Endothelial cell of umbilical vein (primary cell): ENCODE data around the gene HSP90B1. TPM values are rescaled to one million over a fixed set of nuclear protein-coding genes. Genes with fewer than 3 reads are reported as not detected.

Experiments used
- BruUV-seq: library from RNA; stranded (reverse); fragments of 400-500 nt; replicated peaks from 2 replicates; lab custom pipeline; 2021; lab: Mats Ljungman, UMichigan
- CTCF ChIA-PET: fragments of 300-600, 350-600 bp; sonication (Branson Sonifier 250); formaldehyde crosslinking; loops from one replicate; lab custom pipeline; 2021; ENCODE audit warnings: antibody characterized with exemption, inconsistent platforms; lab: Charles Lee
- POLR2A ChIA-PET: fragments of 300-600, 350-600 bp; sonication (Branson Sonifier 250); formaldehyde crosslinking; loops from one replicate; lab custom pipeline; 2021; ENCODE audit warnings: antibody characterized with exemption, inconsistent platforms; lab: Charles Lee
- DNase-seq: peaks from one replicate; pipeline ENCODE4 v3.0.0-alpha.2; 2011; ENCODE audit warnings: low read depth, low spot score
- FAIRE-seq: peaks from 2 replicates; lab custom pipeline; 2011; peaks lifted over from hg19 to GRCh38; lab: Jason Lieb, UNC
- H2AFZ ChIP-seq: 2 replicates; pipeline ENCODE4 v1.6.0; 2012; ENCODE audit warnings: low read depth, low read length, control low read depth, inconsistent platforms
- H3K27ac ChIP-seq: 2 replicates; pipeline ENCODE4 v1.5.1; 2011; ENCODE audit warnings: low read depth, mild to moderate bottlenecking, control low read depth, low read length, moderate library complexity; ENCODE audit not compliant: insufficient read depth
- H3K27me3 ChIP-seq, 2 experiments: 2 replicates each; pipeline versions ENCODE4 v1.6.0 to v1.6.1; 2011; ENCODE audit warnings: low read length in 2 of 2, mixed read lengths in 1 of 2; ENCODE audit not compliant: control insufficient read depth in 2 of 2, insufficient read depth in 2 of 2
- H3K36me3 ChIP-seq, 2 experiments: 2 replicates in 1 of 2; 3 replicates in 1 of 2; pipeline ENCODE4 v1.5.1; 2011; ENCODE audit warnings: low read length in 2 of 2, mild to moderate bottlenecking in 1 of 2, moderate library complexity in 1 of 2; ENCODE audit not compliant: control insufficient read depth in 2 of 2, insufficient read depth in 2 of 2; ENCODE audit errors: extremely low read depth in 1 of 2
- H3K4me1 ChIP-seq: 3 replicates; pipeline ENCODE4 v1.5.1; 2011; ENCODE audit warnings: mild to moderate bottlenecking, low read length; ENCODE audit not compliant: control insufficient read depth, insufficient read depth; ENCODE audit errors: extremely low read depth
- H3K4me2 ChIP-seq: 2 replicates; pipeline ENCODE4 v1.6.1; 2011; ENCODE audit warnings: low read length, control low read depth, mixed read lengths; ENCODE audit not compliant: insufficient read depth
- H3K4me3 ChIP-seq, 3 experiments: fragments of 200-600 bp in 1 of 3; sonication (generic), shearing (Covaris generic) in 1 of 3; replicated peaks in 1 of 3; 2 replicates each; pipeline ENCODE4 v1.5.1; 2011 to 2016; ENCODE audit warnings: control low read depth in 3 of 3, low read length in 3 of 3, mild to moderate bottlenecking in 2 of 3, inconsistent platforms in 1 of 3, low read depth in 1 of 3, moderate library complexity in 1 of 3; ENCODE audit not compliant: insufficient read depth in 1 of 3
- H3K79me2 ChIP-seq: 2 replicates; pipeline ENCODE4 v1.6.0; 2012; ENCODE audit warnings: low read length, inconsistent platforms; ENCODE audit not compliant: control insufficient read depth, insufficient read depth
- H3K9ac ChIP-seq: replicated peaks from 2 replicates; pipeline ENCODE3; 2011; ENCODE audit warnings: low read length, control low read depth; ENCODE audit not compliant: insufficient read depth; ENCODE audit errors: extremely low read depth
- H3K9me1 ChIP-seq: replicated peaks from 3 replicates; pipeline ENCODE4 v1.6.0; 2011; ENCODE audit warnings: mild to moderate bottlenecking, low read length; ENCODE audit not compliant: control insufficient read depth, insufficient read depth; ENCODE audit errors: extremely low read depth
- H3K9me3 ChIP-seq: replicated peaks from 2 replicates; pipeline ENCODE4 v1.5.1; 2012; ENCODE audit warnings: low read length, inconsistent platforms; ENCODE audit not compliant: control insufficient read depth, insufficient read depth
- H4K20me1 ChIP-seq: replicated peaks from 2 replicates; pipeline ENCODE3; 2011; ENCODE audit warnings: mild to moderate bottlenecking, low read length; ENCODE audit not compliant: control insufficient read depth, insufficient read depth; ENCODE audit errors: extremely low read depth
- EZH2 ChIP-seq: IDR thresholded peaks from 2 replicates; pipeline ENCODE4 v1.6.1; 2012; ENCODE audit warnings: borderline replicate concordance, low read depth, mild to moderate bottlenecking, moderate library complexity, low read length, inconsistent platforms; ENCODE audit not compliant: severe bottlenecking
- FOS ChIP-seq: IDR thresholded peaks from 2 replicates; pipeline ENCODE4 v1.6.1; 2011; ENCODE audit warnings: mild to moderate bottlenecking, low read length, moderate library complexity, borderline replicate concordance; ENCODE audit not compliant: insufficient read depth
- GATA2 ChIP-seq: IDR thresholded peaks from 2 replicates; pipeline ENCODE4 v1.7.0; 2011; ENCODE audit warnings: low read depth, mild to moderate bottlenecking, moderate library complexity, mixed read lengths, low read length; ENCODE audit not compliant: insufficient read length, insufficient read depth
- JUN ChIP-seq: IDR thresholded peaks from 2 replicates; pipeline ENCODE4 v1.6.1; 2011; ENCODE audit warnings: borderline replicate concordance, low read depth; ENCODE audit not compliant: insufficient read length, insufficient read depth
- MYC ChIP-seq: IDR thresholded peaks from one replicate; pipeline ENCODE4 v1.6.1; 2011; ENCODE audit warnings: mild to moderate bottlenecking, low read depth, low read length
- POLR2A ChIP-seq: IDR thresholded peaks from 2 replicates; pipeline ENCODE4 v1.6.1; 2012; ENCODE audit warnings: low read depth, mild to moderate bottlenecking, control low read depth, low read length
- POLR2AphosphoS5 ChIP-seq: IDR thresholded peaks from 2 replicates; pipeline ENCODE4 v1.6.1; 2012; ENCODE audit warnings: low read depth, mild to moderate bottlenecking, control low read depth, low read length, moderate library complexity; ENCODE audit not compliant: insufficient read depth
- dilution Hi-C: fragments of 300-500 bp; cut with MboI; formaldehyde crosslinking; loops from one replicate; pipeline ENCODE4 v1.15.0; 2019; ENCODE audit warnings: low sequenced_read_pairs; ENCODE audit not compliant: extremely low pct_ligation_motif_present
- intact Hi-C: fragments of 100-400 bp; cut with micrococcal nuclease; formaldehyde crosslinking; loops from one replicate; pipeline ENCODE4 v1.10.0; 2022
- polyA plus RNA-seq, 4 experiments: library from polyadenylated mRNA; depleted of rRNA in 3 of 4; stranded (reverse) in 3 of 4; unstranded in 1 of 4; fragments of >200 nt; gene quantifications; 2 replicates each; pipeline versions ENCODE4 v1.2.1 to v1.2.3, GENCODE V29; 2011 to 2012; ENCODE audit warnings: missing spikeins in 1 of 4
- total RNA-seq: library from RNA; stranded (reverse); gene quantifications from 2 replicates; pipeline ENCODE4 v1.2.3, GENCODE V29; 2021
- TF ChIP-seq, protein P1 (sequence below), 2 donors: IDR thresholded peaks; 1 replicate in 1 of 2; 2 replicates in 1 of 2; pipeline ENCODE4 v1.5.1; 2011; ENCODE audit warnings: low read length in 2 of 2, mild to moderate bottlenecking in 2 of 2, moderate library complexity in 2 of 2, control low read depth in 1 of 2, inconsistent platforms in 1 of 2, low read depth in 1 of 2; ENCODE audit not compliant: insufficient read depth in 1 of 2; ENCODE audit errors: extremely low read depth in 1 of 2
- TF ChIP-seq, protein P2 (sequence below): IDR thresholded peaks from 2 replicates; pipeline ENCODE4 v1.6.1; 2011; ENCODE audit not compliant: insufficient read depth, insufficient read length

Gene HSP90B1
- total and polyA plus RNA-seq, 2 donors (not counting 3 experiments of a cell fraction or from before 2014, with no cell fraction given), result 310 to 1,310 TPM

DNA sequence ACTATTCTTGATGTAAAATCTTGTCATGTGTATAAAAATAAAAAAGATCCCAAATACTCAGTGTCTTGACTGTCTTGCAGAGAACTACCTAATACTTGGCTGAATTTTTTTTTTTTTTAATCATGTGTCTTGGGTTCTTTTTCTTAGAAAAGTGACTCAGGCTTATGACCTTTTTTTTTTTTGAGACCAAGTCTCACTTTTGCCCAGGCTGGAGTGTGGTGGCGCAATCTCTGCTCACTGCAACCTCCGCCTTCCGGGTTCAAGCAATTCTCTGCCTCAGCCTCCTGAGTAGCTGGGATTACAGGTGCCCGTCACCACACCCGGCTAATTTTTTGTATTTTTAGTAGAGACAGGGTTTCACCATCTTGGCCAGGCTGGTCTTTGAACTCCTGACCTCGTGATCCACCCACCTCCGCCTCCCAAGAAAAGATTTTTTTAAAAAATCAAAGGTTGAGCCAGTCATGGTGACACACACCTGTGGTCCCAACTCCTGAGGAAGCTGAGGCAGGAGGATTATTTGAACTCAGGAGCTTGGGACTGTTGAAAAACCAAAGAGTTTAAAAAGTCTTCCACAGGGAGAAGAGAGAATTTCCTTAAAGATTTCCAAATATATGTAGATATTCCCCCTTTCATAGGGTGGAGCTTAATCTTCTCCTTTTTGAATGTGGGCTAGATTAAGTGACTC lies 17.8 kb downstream of the HSP90B1 start:
- Histone ChIP-seq H3K27ac (no peak overlapping the region), H3K79me2 (peaks cover 2% of the 10 kb centered on the region), H3K36me3 (peaks cover 43 to 56% of the 10 kb centered on the region in 2 experiments), H3K4me3 (no peak overlapping the region), H3K9ac (no peak overlapping the region), H4K20me1 (peaks cover 2% of the 10 kb centered on the region), H3K9me3 (no peaks in the 10 kb centered on the region), H3K4me1 (no peaks in the 10 kb centered on the region), H3K9me1 (no peaks in the 10 kb centered on the region), H2AFZ (no peak overlapping the region), H3K27me3 (no peaks in the 10 kb centered on the region), H3K4me2 (no peak overlapping the region)
- intact Hi-C loops (loop anchor here (10.0 kb wide), 1 partner anchor 1187 kb away; no protein-coding TSS in a partner anchor), dilution Hi-C loops (no loop called here)
- no TSS peak for BruUV-seq
- TF ChIP-seq EZH2 (no peak), POLR2AphosphoS5 (no peak), GATA2 (no peak), MYC (no peak), FOS (no peak), POLR2A (no peak), JUN (no peak)
- TF ChIP-seq, protein P1, sequence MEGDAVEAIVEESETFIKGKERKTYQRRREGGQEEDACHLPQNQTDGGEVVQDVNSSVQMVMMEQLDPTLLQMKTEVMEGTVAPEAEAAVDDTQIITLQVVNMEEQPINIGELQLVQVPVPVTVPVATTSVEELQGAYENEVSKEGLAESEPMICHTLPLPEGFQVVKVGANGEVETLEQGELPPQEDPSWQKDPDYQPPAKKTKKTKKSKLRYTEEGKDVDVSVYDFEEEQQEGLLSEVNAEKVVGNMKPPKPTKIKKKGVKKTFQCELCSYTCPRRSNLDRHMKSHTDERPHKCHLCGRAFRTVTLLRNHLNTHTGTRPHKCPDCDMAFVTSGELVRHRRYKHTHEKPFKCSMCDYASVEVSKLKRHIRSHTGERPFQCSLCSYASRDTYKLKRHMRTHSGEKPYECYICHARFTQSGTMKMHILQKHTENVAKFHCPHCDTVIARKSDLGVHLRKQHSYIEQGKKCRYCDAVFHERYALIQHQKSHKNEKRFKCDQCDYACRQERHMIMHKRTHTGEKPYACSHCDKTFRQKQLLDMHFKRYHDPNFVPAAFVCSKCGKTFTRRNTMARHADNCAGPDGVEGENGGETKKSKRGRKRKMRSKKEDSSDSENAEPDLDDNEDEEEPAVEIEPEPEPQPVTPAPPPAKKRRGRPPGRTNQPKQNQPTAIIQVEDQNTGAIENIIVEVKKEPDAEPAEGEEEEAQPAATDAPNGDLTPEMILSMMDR (IDR thresholded peaks at IDR 0.05; ENCODE audit: extremely low read depth in 1 of 2, insufficient read depth in 1 of 2, low read depth in 1 of 2, low read length in 2 of 2), result no peak
- TF ChIP-seq, protein P2, sequence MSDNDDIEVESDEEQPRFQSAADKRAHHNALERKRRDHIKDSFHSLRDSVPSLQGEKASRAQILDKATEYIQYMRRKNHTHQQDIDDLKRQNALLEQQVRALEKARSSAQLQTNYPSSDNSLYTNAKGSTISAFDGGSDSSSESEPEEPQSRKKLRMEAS, result no peak
- FAIRE-seq (no peak), DNase-seq (no peak)
- CTCF ChIA-PET, result no interaction called here
- POLR2A ChIA-PET, result no interaction called here
